OCI-LY3 (cell line): Measurements from ENCODE around the gene NWD2.
A peak's percentile ranks its signal among the peaks of the same experiment; 100 is the strongest.

Experiments used
- H2AFZ ChIP-seq: fragments of 200-600, 300-600 bp; shearing (Covaris generic); 2 replicates; pipeline ENCODE4 v1.6.0; 2014; ENCODE audit warnings: antibody characterized with exemption, low read depth, low read length
- H3K27ac ChIP-seq: fragments of 200-600, 300-600 bp; sonication (generic); 2 replicates; pipeline ENCODE4 v1.5.1; 2014; ENCODE audit warnings: mild to moderate bottlenecking, low read length, moderate library complexity, mixed read lengths
- H3K27me3 ChIP-seq: fragments of 200-600, 300-600 bp; sonication (generic); 2 replicates; pipeline ENCODE4 v1.6.1; 2014; ENCODE audit warnings: low read depth, low read length, mixed read lengths
- H3K36me3 ChIP-seq: fragments of 200-600, 300-600 bp; sonication (generic); replicated peaks from 2 replicates; pipeline ENCODE3; 2014; ENCODE audit warnings: low read depth, low read length, mixed read lengths
- H3K4me1 ChIP-seq: fragments of 300-600, 200-600 bp; sonication (generic); 2 replicates; pipeline ENCODE4 v1.6.1; 2014; ENCODE audit warnings: low read length, mixed read lengths
- H3K4me2 ChIP-seq: fragments of 200-600, 300-600 bp; sonication (generic); 2 replicates; pipeline ENCODE4 v1.6.1; 2014; ENCODE audit warnings: low read length, mixed read lengths
- H3K4me3 ChIP-seq: fragments of 300-600, 200-600 bp; sonication (generic); 2 replicates; pipeline ENCODE4 v1.5.1; 2014; ENCODE audit warnings: antibody characterized with exemption, mild to moderate bottlenecking, low read length, moderate library complexity
- H3K79me2 ChIP-seq: fragments of 300-600, 200-600 bp; shearing (Covaris generic); 2 replicates; pipeline ENCODE4 v1.6.1; 2014; ENCODE audit warnings: mild to moderate bottlenecking, low read length, mixed read lengths
- H3K9ac ChIP-seq: fragments of 300-600, 200-600 bp; shearing (Covaris generic); 2 replicates; pipeline ENCODE4 v1.6.0; 2014; ENCODE audit warnings: mild to moderate bottlenecking, low read length, moderate library complexity
- H3K9me3 ChIP-seq: fragments of 200-600, 300-600 bp; shearing (Covaris generic); 2 replicates; pipeline ENCODE4 v1.6.1; 2014; ENCODE audit warnings: low read length, mixed read lengths; ENCODE audit not compliant: insufficient read depth
- H4K20me1 ChIP-seq: fragments of 200-600, 300-600 bp; sonication (generic); 2 replicates; pipeline ENCODE4 v1.6.1; 2016; ENCODE audit warnings: low read length, mixed read lengths; ENCODE audit not compliant: insufficient read depth
- EZH2phosphoT487 ChIP-seq: fragments of 200-600 bp; shearing (Covaris generic); IDR thresholded peaks from 2 replicates; pipeline ENCODE4 v1.6.1; 2018; ENCODE audit warnings: antibody characterized with exemption, mixed run types, low read depth
- TF ChIP-seq, protein P1 (sequence below): fragments of 200-600, 300-600 bp; sonication (generic); IDR thresholded peaks from 2 replicates; pipeline ENCODE4 v1.5.1; 2014; ENCODE audit warnings: antibody characterized with exemption, low read length, low read depth

Gene NWD2

DNA sequence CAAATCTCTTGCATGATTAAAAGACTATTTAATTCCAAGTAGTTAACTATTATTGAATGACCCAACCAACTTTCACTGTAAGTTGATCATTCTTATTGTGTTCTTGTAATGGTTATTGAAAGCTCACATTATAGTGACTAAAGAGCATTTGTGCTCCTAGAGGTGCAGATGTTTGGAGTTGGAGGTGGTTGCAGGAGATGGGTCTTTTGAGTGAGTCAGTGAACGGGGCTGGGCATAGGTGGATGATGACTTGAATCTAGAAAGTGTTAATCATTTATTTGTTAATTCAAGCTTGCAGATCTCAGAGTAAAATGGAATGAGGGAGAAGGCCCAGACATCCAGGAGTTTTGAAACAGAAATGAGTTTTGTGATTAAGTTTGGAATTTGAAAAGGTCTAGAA, 13.7 kb downstream of the NWD2 start:
- TF ChIP-seq EZH2phosphoT487 = no peak
- TF ChIP-seq, protein P1, sequence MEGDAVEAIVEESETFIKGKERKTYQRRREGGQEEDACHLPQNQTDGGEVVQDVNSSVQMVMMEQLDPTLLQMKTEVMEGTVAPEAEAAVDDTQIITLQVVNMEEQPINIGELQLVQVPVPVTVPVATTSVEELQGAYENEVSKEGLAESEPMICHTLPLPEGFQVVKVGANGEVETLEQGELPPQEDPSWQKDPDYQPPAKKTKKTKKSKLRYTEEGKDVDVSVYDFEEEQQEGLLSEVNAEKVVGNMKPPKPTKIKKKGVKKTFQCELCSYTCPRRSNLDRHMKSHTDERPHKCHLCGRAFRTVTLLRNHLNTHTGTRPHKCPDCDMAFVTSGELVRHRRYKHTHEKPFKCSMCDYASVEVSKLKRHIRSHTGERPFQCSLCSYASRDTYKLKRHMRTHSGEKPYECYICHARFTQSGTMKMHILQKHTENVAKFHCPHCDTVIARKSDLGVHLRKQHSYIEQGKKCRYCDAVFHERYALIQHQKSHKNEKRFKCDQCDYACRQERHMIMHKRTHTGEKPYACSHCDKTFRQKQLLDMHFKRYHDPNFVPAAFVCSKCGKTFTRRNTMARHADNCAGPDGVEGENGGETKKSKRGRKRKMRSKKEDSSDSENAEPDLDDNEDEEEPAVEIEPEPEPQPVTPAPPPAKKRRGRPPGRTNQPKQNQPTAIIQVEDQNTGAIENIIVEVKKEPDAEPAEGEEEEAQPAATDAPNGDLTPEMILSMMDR = no peak
- no peak overlapping the region for H3K4me3 ChIP-seq
- H3K4me2 ChIP-seq = no peak overlapping the region
- no peak overlapping the region for H2AFZ ChIP-seq
- no peak overlapping the region for H3K27ac ChIP-seq
- H3K27me3 ChIP-seq = no peaks in the 10 kb centered on the region
- no peaks in the 10 kb centered on the region for H3K9me3 ChIP-seq
- no peak overlapping the region for H3K9ac ChIP-seq
- H4K20me1 ChIP-seq = no peaks in the 10 kb centered on the region
- no peaks in the 10 kb centered on the region for H3K36me3 ChIP-seq
- no peaks in the 10 kb centered on the region for H3K79me2 ChIP-seq
- no peaks in the 10 kb centered on the region for H3K4me1 ChIP-seq

DNA sequence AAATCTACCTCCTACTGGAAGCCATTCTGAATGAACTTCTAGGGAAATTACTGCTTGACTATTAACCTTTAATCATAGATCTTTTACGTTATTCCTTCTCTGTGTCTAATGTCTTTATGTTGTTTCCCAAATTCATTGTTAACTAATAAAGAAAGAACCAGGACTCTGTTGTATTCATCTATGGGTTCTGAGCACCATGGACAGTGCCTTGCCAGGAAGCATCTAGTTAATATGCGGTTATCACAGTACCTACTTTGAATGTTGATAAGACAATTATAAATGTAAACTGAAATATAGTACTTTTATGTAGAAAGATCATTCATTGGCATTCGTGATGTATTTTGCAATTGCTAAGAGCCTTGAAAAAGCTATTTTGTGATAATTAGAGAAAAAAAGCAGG, 23.8 kb downstream of the NWD2 start:
- no peak overlapping the region for H3K4me3 ChIP-seq
- H3K4me1 ChIP-seq = no peaks in the 10 kb centered on the region
- H3K27ac ChIP-seq = no peak overlapping the region
- H3K36me3 ChIP-seq = no peaks in the 10 kb centered on the region
- H3K79me2 ChIP-seq = no peaks in the 10 kb centered on the region
- no peaks in the 10 kb centered on the region for H3K9me3 ChIP-seq
- no peaks in the 10 kb centered on the region for H3K27me3 ChIP-seq
- no peak overlapping the region for H3K4me2 ChIP-seq
- TF ChIP-seq, protein P1 = no peak
- TF ChIP-seq EZH2phosphoT487 = no peak
- no peaks in the 10 kb centered on the region for H4K20me1 ChIP-seq
- no peak overlapping the region for H3K9ac ChIP-seq
- H2AFZ ChIP-seq = no peak overlapping the region

DNA sequence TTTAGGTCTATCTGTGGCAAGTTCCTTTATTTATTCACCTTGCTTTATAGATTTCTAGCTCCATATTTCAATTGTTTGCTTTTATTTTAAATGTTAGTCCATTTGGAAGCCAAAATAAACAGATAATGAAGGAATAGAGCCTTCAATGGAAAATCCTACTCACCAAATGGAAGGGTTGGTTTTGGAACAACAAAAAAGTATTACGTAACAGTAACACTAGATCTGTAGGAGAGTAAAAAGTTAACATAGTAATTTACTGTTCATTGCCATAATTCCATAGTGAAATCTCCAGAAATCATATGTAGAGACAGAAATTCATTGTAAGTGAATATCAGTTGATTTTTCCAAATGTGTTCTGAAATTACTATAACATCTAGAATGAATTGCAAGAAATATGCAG, 34.6 kb downstream of the NWD2 start:
- no peaks in the 10 kb centered on the region for H4K20me1 ChIP-seq
- no peaks in the 10 kb centered on the region for H3K79me2 ChIP-seq
- peaks cover 8% of the 10 kb centered on the region; the same call in 1 of the 2 replicates for H3K4me1 ChIP-seq
- H3K27me3 ChIP-seq = no peaks in the 10 kb centered on the region
- no peak overlapping the region for H3K9ac ChIP-seq
- H3K36me3 ChIP-seq = no peaks in the 10 kb centered on the region
- H2AFZ ChIP-seq = no peak overlapping the region
- no peak overlapping the region for H3K4me2 ChIP-seq
- H3K4me3 ChIP-seq = no peak overlapping the region
- TF ChIP-seq, protein P1 = no peak
- no peak for TF ChIP-seq EZH2phosphoT487
- no peak overlapping the region for H3K27ac ChIP-seq
- no peaks in the 10 kb centered on the region for H3K9me3 ChIP-seq

DNA sequence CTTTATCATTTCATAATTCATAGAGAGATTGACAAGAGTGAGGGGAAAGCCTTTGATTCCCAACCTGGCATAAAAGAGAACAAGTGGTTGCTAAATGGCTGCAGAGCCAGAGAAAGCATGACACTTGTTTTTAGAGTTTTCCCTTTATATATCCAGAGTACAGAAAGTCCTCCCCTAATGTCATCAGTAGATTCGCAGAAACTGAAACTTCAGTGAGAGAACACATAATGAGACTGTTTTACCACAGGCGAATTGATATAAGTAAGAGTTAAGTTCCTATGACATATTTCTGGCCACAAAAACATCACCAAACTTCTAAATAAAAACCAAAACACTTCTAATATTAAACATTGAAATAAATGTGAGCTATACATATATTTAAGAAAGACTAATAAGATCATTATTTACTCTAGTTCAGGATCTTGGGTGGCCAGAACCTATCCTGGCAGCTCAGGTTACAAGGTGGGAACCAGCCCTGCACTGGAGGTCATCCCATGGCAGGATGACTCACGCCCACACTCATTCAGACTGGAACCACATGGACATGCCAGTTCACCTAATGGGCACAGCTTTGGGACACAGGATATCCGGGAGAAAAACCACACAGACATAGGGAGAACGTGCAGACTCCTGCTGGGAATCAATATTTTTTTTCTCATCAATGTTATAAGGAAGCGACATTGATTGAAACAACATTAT, 35.5 kb downstream of the NWD2 start:
- no peak for TF ChIP-seq EZH2phosphoT487
- TF ChIP-seq, protein P1 = no peak
- 0 out of 2 replicates have a peak overlapping the region, but pooled peaks have one; percentile 1 for H3K4me2 ChIP-seq

More for the DNA sequence above, 35.5 kb downstream of the NWD2 start:
- Histone ChIP-seq H3K4me1 (peaks cover 8% of the 10 kb centered on the region; the same call in 1 of the 2 replicates), H3K27me3 (no peaks in the 10 kb centered on the region), H3K4me3 (no peak overlapping the region), H3K27ac (no peak overlapping the region), H4K20me1 (no peaks in the 10 kb centered on the region), H2AFZ (no peak overlapping the region), H3K9ac (no peak overlapping the region), H3K9me3 (no peaks in the 10 kb centered on the region), H3K79me2 (no peaks in the 10 kb centered on the region), H3K36me3 (no peaks in the 10 kb centered on the region)
